ENCODE measurements around the gene TMEM109.

TMEM109 gene

GRCh38 chr11:60910281-60910687 is 3.7 kb upstream of the TMEM109 start:
- DNase-seq (ENCODE audit: low read depth), result no peak

- no peak for DNase-seq (ENCODE audit: low read depth)
Observed at GRCh38 chr11:60910711-60911380, 3.1 kb upstream of the TMEM109 start.

- DNase-seq (ENCODE audit: low read depth), result no peak
Observed at GRCh38 chr11:60912223-60912850, 1.6 kb upstream of the TMEM109 start.

GRCh38 chr11:60912851-60913528 is 968 bp upstream of the TMEM109 start:
- DNase-seq (ENCODE audit: low read depth), result no peak

GRCh38 chr11:60914633-60915247 is 782 bp downstream of the TMEM109 start:
- DNase-seq (ENCODE audit: low read depth), result peak; percentile 6

GRCh38 chr11:60915248-60915914 is 1.4 kb downstream of the TMEM109 start:
- peak; percentile 59 for DNase-seq (ENCODE audit: low read depth)

- no peak for DNase-seq (ENCODE audit: low read depth)
Observed at GRCh38 chr11:60916669-60917206, 2.8 kb downstream of the TMEM109 start.

- DNase-seq (ENCODE audit: low read depth), result no peak
Observed at GRCh38 chr11:60917267-60917666, 3.3 kb downstream of the TMEM109 start.

- DNase-seq (ENCODE audit: low read depth), result no peak
Observed at GRCh38 chr11:60918251-60918938, 4.4 kb downstream of the TMEM109 start.

- no peak for DNase-seq (ENCODE audit: low read depth)
Observed at GRCh38 chr11:60918939-60919265, 4.9 kb downstream of the TMEM109 start.

GRCh38 chr11:60919320-60919719 is 5.4 kb downstream of the TMEM109 start:
- DNase-seq (ENCODE audit: low read depth), result no peak

- no peak for DNase-seq (ENCODE audit: low read depth)
Observed at GRCh38 chr11:60919956-60920355, 6.0 kb downstream of the TMEM109 start.

GRCh38 chr11:60921259-60921658 is 7.3 kb downstream of the TMEM109 start:
- DNase-seq (ENCODE audit: low read depth), result no peak

GRCh38 chr11:60921777-60922335 is 7.9 kb downstream of the TMEM109 start:
- no peak for DNase-seq (ENCODE audit: low read depth)

- no peak for DNase-seq (ENCODE audit: low read depth)
Observed at GRCh38 chr11:60922906-60923305, 8.9 kb downstream of the TMEM109 start.

GRCh38 chr11:60923326-60923725 is 9.4 kb downstream of the TMEM109 start:
- DNase-seq (ENCODE audit: low read depth), result no peak

- DNase-seq (ENCODE audit: low read depth), result no peak
Observed at GRCh38 chr11:60923800-60924109, 9.8 kb downstream of the TMEM109 start.

- peak; percentile 38 for DNase-seq (ENCODE audit: low read depth)
Observed at GRCh38 chr11:60924110-60924905, 10.3 kb downstream of the TMEM109 start, which contains the start of gene TMEM132A. Gene TMEM132A (plus strand): TSS chr11:60924460. CDS start chr11:60924634, 174 bp downstream.

- DNase-seq (ENCODE audit: low read depth), result no peak
Observed at GRCh38 chr11:60924906-60925853, 11.2 kb downstream of the TMEM109 start.
